Measurements from ENCODE around the gene OCA2.
A peak's percentile ranks its signal among the peaks of the same experiment; 100 is the strongest.

GRCh38 chr15:27989427-27989826 is 109.7 kb downstream of the OCA2 start:
- TF ChIP-seq POLR2A (IDR thresholded peaks at IDR 0.05; ENCODE audit: control extremely low read depth in 1 of 2, low read depth in 2 of 2, low read length in 2 of 2) (no peak), ZNF274 (IDR thresholded peaks at IDR 0.05; ENCODE audit: borderline replicate concordance, extremely low read depth, low read length) (no peak), TAF1 (IDR thresholded peaks at IDR 0.05; ENCODE audit: low read depth, low read length) (no peak), CTCF (IDR thresholded peaks at IDR 0.05; ENCODE audit: control extremely low read depth in 1 of 3, insufficient read depth in 1 of 3, low read depth in 1 of 3, low read length in 3 of 3) (0 out of 4 replicates have a peak, but pooled peaks of 1 of the 3 experiments have one; percentile 12), CBX5 (IDR thresholded peaks at IDR 0.05; ENCODE audit: low read depth, low read length) (no peak), CEBPB (IDR thresholded peaks at IDR 0.05; ENCODE audit: low read depth, low read length) (no peak), JUND (IDR thresholded peaks at IDR 0.05; ENCODE audit: low read length) (no peak)
- TF ChIP-seq, protein P1, sequence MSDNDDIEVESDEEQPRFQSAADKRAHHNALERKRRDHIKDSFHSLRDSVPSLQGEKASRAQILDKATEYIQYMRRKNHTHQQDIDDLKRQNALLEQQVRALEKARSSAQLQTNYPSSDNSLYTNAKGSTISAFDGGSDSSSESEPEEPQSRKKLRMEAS (IDR thresholded peaks at IDR 0.05), result no peak

Measured in H1 (cell line).